H1 (cell line): Measurements from ENCODE around the gene VPS26A. TPM values are rescaled to one million over a fixed set of nuclear protein-coding genes. Genes with fewer than 3 reads are reported as not detected.

Experiments used
- BACH1 ChIP-seq: IDR thresholded peaks from 2 replicates; pipeline ENCODE4 v1.6.1; 2012; ENCODE audit warnings: low read length, improper control_type of control experiment
- CBX5 ChIP-seq: fragments of 300-800, 300-1000 bp; sonication (generic); IDR thresholded peaks from 2 replicates; pipeline ENCODE4 v1.7.1; 2016; ENCODE audit warnings: antibody characterized with exemption, low read length, low read depth
- CHD2 ChIP-seq: IDR thresholded peaks from 2 replicates; pipeline ENCODE4 v1.6.1; 2012; ENCODE audit warnings: low read length, improper control_type of control experiment
- CTBP2 ChIP-seq: IDR thresholded peaks from 2 replicates; pipeline ENCODE4 v1.7.0; 2011; ENCODE audit warnings: borderline replicate concordance, mild to moderate bottlenecking, moderate library complexity, mixed read lengths, low read length; ENCODE audit not compliant: insufficient read depth, insufficient read length
- EP300 ChIP-seq, 2 experiments: IDR thresholded peaks; 1 replicate in 1 of 2; 2 replicates in 1 of 2; pipeline ENCODE4 v1.6.1; 2011 to 2012; ENCODE audit warnings: low read depth in 2 of 2, low read length in 2 of 2, mild to moderate bottlenecking in 2 of 2, borderline replicate concordance in 1 of 2, inconsistent platforms in 1 of 2, moderate library complexity in 1 of 2
- HDAC2 ChIP-seq, 2 experiments: fragments of 300-600 bp in 1 of 2; sonication (generic) in 1 of 2; IDR thresholded peaks; 2 replicates each; pipeline ENCODE4 v1.6.1; 2011 to 2012; ENCODE audit warnings: low read depth in 2 of 2, low read length in 2 of 2, mild to moderate bottlenecking in 2 of 2, moderate library complexity in 2 of 2, borderline replicate concordance in 1 of 2, inconsistent platforms in 1 of 2
- KDM4A ChIP-seq: IDR thresholded peaks from one replicate; pipeline ENCODE4 v1.7.1; 2012; ENCODE audit warnings: low read depth, mild to moderate bottlenecking, moderate library complexity, low read length, inconsistent platforms; ENCODE audit not compliant: severe bottlenecking
- SAP30 ChIP-seq: fragments of 300-600 bp; sonication (generic); IDR thresholded peaks from 2 replicates; pipeline ENCODE4 v1.7.1; 2012; ENCODE audit warnings: low read length, moderate library complexity, mild to moderate bottlenecking, inconsistent platforms; ENCODE audit not compliant: insufficient read depth, insufficient replicate concordance
- SIN3A ChIP-seq, 2 experiments: IDR thresholded peaks in 1 of 2; conservative IDR thresholded peaks in 1 of 2; 2 replicates each; pipeline ENCODE4 v1.6.1; 2011 to 2012; ENCODE audit warnings: low read length in 2 of 2, improper control_type of control experiment in 1 of 2, low read depth in 1 of 2, mild to moderate bottlenecking in 1 of 2
- SP1 ChIP-seq: IDR thresholded peaks from 2 replicates; pipeline ENCODE4 v1.6.1; 2011; ENCODE audit warnings: low read depth, low read length
- SP2 ChIP-seq: IDR thresholded peaks from 2 replicates; pipeline ENCODE4 v1.6.1; 2012; ENCODE audit warnings: mild to moderate bottlenecking, low read length, inconsistent platforms
- TAF7 ChIP-seq: optimal IDR thresholded peaks from 2 replicates; pipeline ENCODE3; 2011; ENCODE audit warnings: low read depth, mild to moderate bottlenecking, inconsistent platforms, low read length, moderate library complexity, borderline replicate concordance
- TBP ChIP-seq: IDR thresholded peaks from 2 replicates; pipeline ENCODE4 v1.6.1; 2011; ENCODE audit warnings: low read depth, low read length, improper control_type of control experiment
- TEAD4 ChIP-seq: IDR thresholded peaks from 2 replicates; pipeline ENCODE4 v1.6.1; 2012; ENCODE audit warnings: low read depth, low read length, inconsistent platforms, mixed read lengths
- polyA plus RNA-seq, 7 experiments: library from polyadenylated mRNA; depleted of rRNA in 3 of 7; stranded (reverse) in 5 of 7; unstranded in 2 of 7; fragments of >200 nt in 5 of 7; fragments of 200-250 nt in 2 of 7; gene quantifications; 1 replicate in 5 of 7; 2 replicates in 1 of 7; 4 replicates in 1 of 7; pipeline versions ENCODE4 v1.2.1 to v1.2.3, GENCODE V29; 2011 to 2013; ENCODE audit warnings: missing spikeins in 2 of 7, mixed read lengths in 2 of 7
- total RNA-seq: library from RNA; stranded (reverse); fragmentation: NEBNext Ultra II Directional; extraction: Animal tissue kit (Norgen Biotek cat#: 25700); gene quantifications from 2 replicates; pipeline ENCODE4 v1.2.1, GENCODE V29; 2021
- TF ChIP-seq, protein P1 (sequence below): IDR thresholded peaks from 2 replicates; pipeline ENCODE4 v1.6.1; 2012; ENCODE audit warnings: low read length, inconsistent platforms
- TF ChIP-seq, protein P2 (sequence below), 3 experiments: IDR thresholded peaks; 1 replicate in 2 of 3; 2 replicates in 1 of 3; pipeline versions ENCODE4 v1.5.1 to v1.6.1; 2011; ENCODE audit warnings: low read length in 3 of 3, mild to moderate bottlenecking in 3 of 3, inconsistent platforms in 2 of 3, low read depth in 1 of 3, moderate library complexity in 1 of 3; ENCODE audit not compliant: insufficient read depth in 1 of 3; ENCODE audit errors: control extremely low read depth in 1 of 3
- TF ChIP-seq, protein P3 (sequence below): IDR thresholded peaks from 2 replicates; pipeline ENCODE4 v1.6.1; 2011; ENCODE audit warnings: low read depth, mild to moderate bottlenecking, low read length; ENCODE audit not compliant: insufficient read depth

Gene VPS26A
- total and polyA plus RNA-seq, 2 of the 8 experiments (the other 6 are each of a cell fraction or from before 2014, with no cell fraction given): 10.7 to 44.8 TPM

DNA sequence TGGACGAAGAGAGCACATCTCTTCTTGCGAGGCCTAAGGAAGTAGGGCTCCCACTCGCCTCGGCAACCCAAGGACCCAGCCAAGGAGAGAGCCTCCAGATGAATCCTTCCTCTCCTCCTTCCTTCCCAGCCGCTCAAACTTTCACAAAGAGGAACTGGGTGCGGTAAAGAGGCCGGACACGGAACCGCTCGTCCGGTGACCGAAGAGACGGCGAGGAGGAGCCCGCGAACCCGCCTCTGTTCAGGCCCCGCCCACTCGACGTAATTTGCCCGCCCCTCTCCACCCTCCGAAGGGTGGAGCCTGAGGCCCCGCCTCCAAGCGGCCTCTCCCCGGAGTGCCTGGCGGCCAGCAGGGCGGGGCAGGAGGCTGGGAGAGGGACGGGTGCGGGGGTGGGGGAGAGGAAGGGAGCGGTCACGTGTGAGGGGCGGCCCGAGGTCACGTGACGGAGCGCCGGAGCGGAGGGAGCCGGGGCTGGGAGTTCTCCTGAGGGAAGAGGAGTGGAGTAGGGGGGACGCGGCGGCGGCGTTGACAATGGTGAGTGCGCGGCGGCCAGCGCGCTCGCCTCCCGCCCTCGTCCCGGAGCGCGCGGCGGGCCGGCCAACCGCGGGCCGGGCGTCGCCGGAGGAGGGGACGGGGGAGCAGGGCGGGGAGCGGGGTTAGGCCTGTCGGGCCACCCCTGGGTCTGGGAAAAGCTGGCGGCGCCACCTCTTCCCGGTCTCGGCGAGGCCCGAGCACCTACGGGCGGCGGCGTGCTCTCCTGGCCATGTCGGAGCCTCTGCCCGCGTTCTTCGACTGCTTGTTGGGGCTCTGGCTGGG is at the start of gene VPS26A (continued):
- TF ChIP-seq, protein P1, sequence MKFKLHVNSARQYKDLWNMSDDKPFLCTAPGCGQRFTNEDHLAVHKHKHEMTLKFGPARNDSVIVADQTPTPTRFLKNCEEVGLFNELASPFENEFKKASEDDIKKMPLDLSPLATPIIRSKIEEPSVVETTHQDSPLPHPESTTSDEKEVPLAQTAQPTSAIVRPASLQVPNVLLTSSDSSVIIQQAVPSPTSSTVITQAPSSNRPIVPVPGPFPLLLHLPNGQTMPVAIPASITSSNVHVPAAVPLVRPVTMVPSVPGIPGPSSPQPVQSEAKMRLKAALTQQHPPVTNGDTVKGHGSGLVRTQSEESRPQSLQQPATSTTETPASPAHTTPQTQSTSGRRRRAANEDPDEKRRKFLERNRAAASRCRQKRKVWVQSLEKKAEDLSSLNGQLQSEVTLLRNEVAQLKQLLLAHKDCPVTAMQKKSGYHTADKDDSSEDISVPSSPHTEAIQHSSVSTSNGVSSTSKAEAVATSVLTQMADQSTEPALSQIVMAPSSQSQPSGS: no peak
- no peak for TF ChIP-seq TEAD4
- 0 out of 2 replicates have a peak, but pooled peaks have one; percentile 48 for TF ChIP-seq SP1
- no peak for TF ChIP-seq BACH1
- peak; percentile 55 for TF ChIP-seq KDM4A
- TF ChIP-seq SIN3A (conservative IDR thresholded peaks at IDR 0.05 in 1 of 2, IDR thresholded peaks at IDR 0.05 in 1 of 2; ENCODE audit: low read depth in 1 of 2, low read length in 2 of 2): peak; percentile 81 to 92; a peak in 3 of 4 replicates
- TF ChIP-seq SAP30: no peak
- TF ChIP-seq, protein P2, sequence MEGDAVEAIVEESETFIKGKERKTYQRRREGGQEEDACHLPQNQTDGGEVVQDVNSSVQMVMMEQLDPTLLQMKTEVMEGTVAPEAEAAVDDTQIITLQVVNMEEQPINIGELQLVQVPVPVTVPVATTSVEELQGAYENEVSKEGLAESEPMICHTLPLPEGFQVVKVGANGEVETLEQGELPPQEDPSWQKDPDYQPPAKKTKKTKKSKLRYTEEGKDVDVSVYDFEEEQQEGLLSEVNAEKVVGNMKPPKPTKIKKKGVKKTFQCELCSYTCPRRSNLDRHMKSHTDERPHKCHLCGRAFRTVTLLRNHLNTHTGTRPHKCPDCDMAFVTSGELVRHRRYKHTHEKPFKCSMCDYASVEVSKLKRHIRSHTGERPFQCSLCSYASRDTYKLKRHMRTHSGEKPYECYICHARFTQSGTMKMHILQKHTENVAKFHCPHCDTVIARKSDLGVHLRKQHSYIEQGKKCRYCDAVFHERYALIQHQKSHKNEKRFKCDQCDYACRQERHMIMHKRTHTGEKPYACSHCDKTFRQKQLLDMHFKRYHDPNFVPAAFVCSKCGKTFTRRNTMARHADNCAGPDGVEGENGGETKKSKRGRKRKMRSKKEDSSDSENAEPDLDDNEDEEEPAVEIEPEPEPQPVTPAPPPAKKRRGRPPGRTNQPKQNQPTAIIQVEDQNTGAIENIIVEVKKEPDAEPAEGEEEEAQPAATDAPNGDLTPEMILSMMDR (IDR thresholded peaks at IDR 0.05; ENCODE audit: control extremely low read depth in 1 of 3, insufficient read depth in 1 of 3, low read depth in 1 of 3, low read length in 3 of 3): peak in 2 of 3 experiments; percentile 40 to 50; a peak in 3 of 4 replicates
- TF ChIP-seq TAF7: peak; percentile 65
- no peak for TF ChIP-seq CBX5
- TF ChIP-seq CHD2: no peak
- TF ChIP-seq, protein P3, sequence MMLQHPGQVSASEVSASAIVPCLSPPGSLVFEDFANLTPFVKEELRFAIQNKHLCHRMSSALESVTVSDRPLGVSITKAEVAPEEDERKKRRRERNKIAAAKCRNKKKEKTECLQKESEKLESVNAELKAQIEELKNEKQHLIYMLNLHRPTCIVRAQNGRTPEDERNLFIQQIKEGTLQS: peak; percentile 97
- TF ChIP-seq SP2: no peak
- TF ChIP-seq HDAC2 (IDR thresholded peaks at IDR 0.05; ENCODE audit: borderline replicate concordance in 1 of 2, low read depth in 2 of 2, low read length in 2 of 2): no peak
- TF ChIP-seq CTBP2: peak; percentile 42
- peak; percentile 33 to 73; a peak in 2 of 3 replicates for TF ChIP-seq EP300 (IDR thresholded peaks at IDR 0.05; ENCODE audit: borderline replicate concordance in 1 of 2, low read depth in 2 of 2, low read length in 2 of 2)
- peak; percentile 69 for TF ChIP-seq TBP
